Measurements from ENCODE around the gene FBXO17. TPM values are rescaled to one million over a fixed set of nuclear protein-coding genes. Genes with fewer than 3 reads are reported as not detected.

Gene FBXO17
- total and polyA plus RNA-seq, 5 donors from 2014 or later, result 0.14 to 0.30 TPM; not detected in 3

GRCh38 chr19:38928391-38929001, 47.0 kb downstream of the FBXO17 start:
- Histone ChIP-seq H3K4me1 (ENCODE audit: control insufficient read depth, insufficient read depth, low read length, poor library complexity, severe bottlenecking) (peaks cover 38% of the 10 kb centered on the region), H3K9me3 (ENCODE audit: control insufficient read depth in 2 of 2, low read length in 2 of 2) (no peaks in the 10 kb centered on the region), H3K36me3 (ENCODE audit: control insufficient read depth, insufficient read depth, low read length) (peaks cover 17% of the 10 kb centered on the region), H3K27me3 (ENCODE audit: control insufficient read depth, insufficient read depth, low read length) (no peaks in the 10 kb centered on the region), H3K27ac (ENCODE audit: insufficient read depth, low read length, poor library complexity, severe bottlenecking) (peak overlapping the region; percentile 57), H3K4me3 (ENCODE audit: low read depth, low read length) (no peak overlapping the region)
- peak in 2 of 3 donors; percentile 9 to 43 for DNase-seq
- Mint-ChIP-seq H3K27me3 (peaks cover 6% of the 10 kb centered on the region), H3K9me3 (no peaks in the 10 kb centered on the region), H3K36me3 (peaks cover 10% of the 10 kb centered on the region), H3K4me3 (peak overlapping the region; percentile 16 to 98 (median 42)), H3K27ac (peak overlapping the region; percentile 38 to 99 (median 45)), H3K4me1 (peaks cover 11 to 48% (median 26%) of the 10 kb centered on the region in 4 donors)
- no peak for ATAC-seq (ENCODE audit: low read depth in 2 of 2)

- Histone ChIP-seq H3K4me1 (ENCODE audit: control insufficient read depth, insufficient read depth, low read length, poor library complexity, severe bottlenecking) (peaks cover 10% of the 10 kb centered on the region), H3K9me3 (ENCODE audit: control insufficient read depth in 2 of 2, low read length in 2 of 2) (no peaks in the 10 kb centered on the region), H3K36me3 (ENCODE audit: control insufficient read depth, insufficient read depth, low read length) (peaks cover 8% of the 10 kb centered on the region), H3K27ac (ENCODE audit: insufficient read depth, low read length, poor library complexity, severe bottlenecking) (no peak overlapping the region), H3K4me3 (ENCODE audit: low read depth, low read length) (no peak overlapping the region), H3K27me3 (ENCODE audit: control insufficient read depth, insufficient read depth, low read length) (no peaks in the 10 kb centered on the region)
- H3K36me3 Mint-ChIP-seq, result peaks cover 17% of the 10 kb centered on the region
- no peak overlapping the region for H3K27ac Mint-ChIP-seq
- H3K4me3 Mint-ChIP-seq, result no peak overlapping the region
- H3K27me3 Mint-ChIP-seq, result no peaks in the 10 kb centered on the region
- H3K9me3 Mint-ChIP-seq, result no peaks in the 10 kb centered on the region
- H3K4me1 Mint-ChIP-seq, result peaks cover 5 to 18% (median 8%) of the 10 kb centered on the region in 4 donors
- ATAC-seq (ENCODE audit: low read depth in 2 of 2), result no peak
- no peak for DNase-seq
These were observed 51.2 kb downstream of the FBXO17 start for GRCh38 chr19:38924388-38924787.

DNA sequence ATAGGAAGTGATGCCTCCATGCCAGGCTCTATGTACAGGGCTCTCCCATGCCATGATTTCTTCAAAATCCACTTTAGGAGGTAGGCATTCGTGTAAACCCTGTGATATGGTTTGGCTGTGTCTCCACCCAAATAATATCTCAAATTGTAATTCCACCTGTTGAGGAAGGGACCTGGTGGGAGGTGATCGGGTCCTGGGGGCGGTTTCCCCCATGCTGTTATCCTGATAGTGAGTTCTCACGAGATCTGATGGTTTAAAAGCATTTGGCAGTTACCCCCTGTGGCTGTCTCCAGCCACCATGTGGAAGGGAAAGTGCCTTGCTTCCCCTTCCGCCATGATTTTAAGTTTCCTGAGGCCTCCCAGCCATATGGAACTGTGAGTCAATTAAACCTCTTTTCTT, 53.1 kb downstream of the FBXO17 start:
- no peaks in the 10 kb centered on the region for H3K27me3 Mint-ChIP-seq
- peaks cover 19% of the 10 kb centered on the region for H3K36me3 Mint-ChIP-seq
- Histone ChIP-seq H3K9me3 (ENCODE audit: control insufficient read depth in 2 of 2, low read length in 2 of 2) (no peaks in the 10 kb centered on the region), H3K4me1 (ENCODE audit: control insufficient read depth, insufficient read depth, low read length, poor library complexity, severe bottlenecking) (no peaks in the 10 kb centered on the region), H3K27ac (ENCODE audit: insufficient read depth, low read length, poor library complexity, severe bottlenecking) (no peak overlapping the region), H3K4me3 (ENCODE audit: low read depth, low read length) (no peak overlapping the region), H3K27me3 (ENCODE audit: control insufficient read depth, insufficient read depth, low read length) (no peaks in the 10 kb centered on the region), H3K36me3 (ENCODE audit: control insufficient read depth, insufficient read depth, low read length) (peaks cover 8% of the 10 kb centered on the region)
- DNase-seq, result no peak
- no peak overlapping the region for H3K4me3 Mint-ChIP-seq
- H3K9me3 Mint-ChIP-seq, result no peaks in the 10 kb centered on the region
- no peak for ATAC-seq (ENCODE audit: low read depth in 2 of 2)
- H3K4me1 Mint-ChIP-seq, result no peaks in the 10 kb centered on the region
- H3K27ac Mint-ChIP-seq, result no peak overlapping the region

- Mint-ChIP-seq H3K4me1 (no peaks in the 10 kb centered on the region), H3K36me3 (peaks cover 19% of the 10 kb centered on the region), H3K27me3 (no peaks in the 10 kb centered on the region), H3K27ac (peak overlapping the region in 1 of 3 donors; percentile 65), H3K9me3 (no peaks in the 10 kb centered on the region), H3K4me3 (no peak overlapping the region)
- ATAC-seq (ENCODE audit: low read depth in 2 of 2) (no peak), DNase-seq (no peak)
- Histone ChIP-seq H3K4me1 (ENCODE audit: control insufficient read depth, insufficient read depth, low read length, poor library complexity, severe bottlenecking) (no peaks in the 10 kb centered on the region), H3K36me3 (ENCODE audit: control insufficient read depth, insufficient read depth, low read length) (peaks cover 8% of the 10 kb centered on the region), H3K4me3 (ENCODE audit: low read depth, low read length) (no peak overlapping the region), H3K27ac (ENCODE audit: insufficient read depth, low read length, poor library complexity, severe bottlenecking) (no peak overlapping the region), H3K27me3 (ENCODE audit: control insufficient read depth, insufficient read depth, low read length) (no peaks in the 10 kb centered on the region), H3K9me3 (ENCODE audit: control insufficient read depth in 2 of 2, low read length in 2 of 2) (no peaks in the 10 kb centered on the region)
These were observed 53.9 kb downstream of the FBXO17 start for GRCh38 chr19:38921420-38922274.

DNA sequence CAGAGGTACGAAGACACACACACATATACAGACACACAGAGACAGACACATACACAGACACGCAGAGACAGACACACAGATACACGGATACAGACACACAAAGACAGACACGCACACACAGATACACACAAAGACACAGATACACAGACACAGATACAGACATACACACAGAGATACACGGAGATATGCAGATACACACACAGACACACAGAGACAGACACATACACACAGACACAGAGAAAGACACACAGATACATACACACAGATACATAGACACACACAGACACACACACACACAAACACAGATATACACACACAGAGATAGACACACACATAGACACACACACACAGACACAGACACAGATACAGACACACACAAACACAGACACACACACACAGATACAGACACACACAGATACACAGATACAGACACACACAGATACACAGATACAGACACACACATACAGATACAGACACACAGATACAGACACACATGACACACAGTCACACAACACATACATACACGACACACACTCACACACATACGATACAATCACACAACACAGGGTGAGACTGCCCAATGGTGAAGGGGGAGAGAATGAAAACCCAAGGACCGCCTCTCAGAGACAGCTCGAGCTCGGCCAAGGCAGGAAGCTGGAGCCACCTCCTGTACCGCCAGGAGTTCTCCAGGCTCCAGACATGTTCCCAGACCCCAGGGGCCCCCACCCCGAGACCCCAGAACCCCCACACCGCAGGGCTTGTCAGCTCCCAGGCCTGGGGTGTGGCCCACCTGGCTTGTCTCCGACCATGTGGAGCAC, 54.7 kb downstream of the FBXO17 start:
- H3K27me3 ChIP-seq (ENCODE audit: control insufficient read depth, insufficient read depth, low read length), result no peaks in the 10 kb centered on the region
- Mint-ChIP-seq H3K4me1 (no peaks in the 10 kb centered on the region), H3K36me3 (peaks cover 19% of the 10 kb centered on the region), H3K27me3 (no peaks in the 10 kb centered on the region), H3K9me3 (no peaks in the 10 kb centered on the region), H3K27ac (no peak overlapping the region), H3K4me3 (no peak overlapping the region)
- H3K36me3 ChIP-seq (ENCODE audit: control insufficient read depth, insufficient read depth, low read length), result peaks cover 8% of the 10 kb centered on the region
- H3K4me1 ChIP-seq (ENCODE audit: control insufficient read depth, insufficient read depth, low read length, poor library complexity, severe bottlenecking), result no peaks in the 10 kb centered on the region
- H3K27ac ChIP-seq (ENCODE audit: insufficient read depth, low read length, poor library complexity, severe bottlenecking), result no peak overlapping the region
- no peak for DNase-seq
- H3K4me3 ChIP-seq (ENCODE audit: low read depth, low read length), result no peak overlapping the region
- ATAC-seq (ENCODE audit: low read depth in 2 of 2), result no peak
- no peaks in the 10 kb centered on the region for H3K9me3 ChIP-seq (ENCODE audit: control insufficient read depth in 2 of 2, low read length in 2 of 2)

DNA sequence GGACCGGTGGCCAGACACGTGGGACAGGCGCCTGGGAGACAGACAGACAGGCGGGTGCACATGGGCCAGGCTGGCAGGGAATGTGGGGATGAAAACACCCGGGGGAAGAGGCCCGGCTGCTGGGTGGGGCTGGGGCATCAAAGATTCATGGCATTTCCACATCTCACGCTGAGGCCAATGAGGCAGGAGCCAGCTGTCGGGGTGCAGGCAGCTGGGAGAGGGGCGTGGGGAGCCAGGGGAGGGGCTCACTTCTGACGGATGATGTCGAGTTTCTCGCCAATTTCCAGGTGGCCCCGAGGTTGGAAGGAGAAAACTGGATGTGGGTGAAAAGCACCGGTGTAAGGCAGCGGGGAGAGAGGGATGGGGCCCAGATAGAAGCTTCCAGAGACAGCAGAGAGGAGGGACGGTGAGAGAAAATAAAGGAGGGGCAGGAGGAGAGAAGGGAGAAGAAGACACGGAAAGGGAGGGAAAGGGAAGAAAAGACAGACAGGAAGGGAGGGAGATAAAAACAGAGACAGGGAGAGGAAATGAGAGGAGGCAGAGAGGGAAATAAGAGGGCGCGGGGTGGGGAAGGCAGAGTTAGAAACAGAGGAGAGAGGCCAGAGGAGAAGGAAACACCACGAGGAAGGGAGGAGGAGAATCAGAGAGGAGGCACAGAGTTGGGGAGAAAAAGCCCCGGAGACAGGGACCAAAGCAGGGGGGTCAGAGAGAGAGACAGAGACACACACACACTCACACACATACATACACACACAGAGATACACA, 55.5 kb downstream of the FBXO17 start:
- H3K27ac Mint-ChIP-seq, result no peak overlapping the region
- Histone ChIP-seq H3K4me1 (ENCODE audit: control insufficient read depth, insufficient read depth, low read length, poor library complexity, severe bottlenecking) (no peaks in the 10 kb centered on the region), H3K9me3 (ENCODE audit: control insufficient read depth in 2 of 2, low read length in 2 of 2) (no peaks in the 10 kb centered on the region), H3K27ac (ENCODE audit: insufficient read depth, low read length, poor library complexity, severe bottlenecking) (no peak overlapping the region), H3K36me3 (ENCODE audit: control insufficient read depth, insufficient read depth, low read length) (peaks cover 8% of the 10 kb centered on the region), H3K4me3 (ENCODE audit: low read depth, low read length) (no peak overlapping the region), H3K27me3 (ENCODE audit: control insufficient read depth, insufficient read depth, low read length) (no peaks in the 10 kb centered on the region)
- no peaks in the 10 kb centered on the region for H3K9me3 Mint-ChIP-seq
- ATAC-seq (ENCODE audit: low read depth in 2 of 2) (no peak), DNase-seq (no peak)
- peaks cover 19% of the 10 kb centered on the region for H3K36me3 Mint-ChIP-seq
- H3K4me3 Mint-ChIP-seq, result no peak overlapping the region
- H3K4me1 Mint-ChIP-seq, result no peaks in the 10 kb centered on the region
- no peaks in the 10 kb centered on the region for H3K27me3 Mint-ChIP-seq

DNA sequence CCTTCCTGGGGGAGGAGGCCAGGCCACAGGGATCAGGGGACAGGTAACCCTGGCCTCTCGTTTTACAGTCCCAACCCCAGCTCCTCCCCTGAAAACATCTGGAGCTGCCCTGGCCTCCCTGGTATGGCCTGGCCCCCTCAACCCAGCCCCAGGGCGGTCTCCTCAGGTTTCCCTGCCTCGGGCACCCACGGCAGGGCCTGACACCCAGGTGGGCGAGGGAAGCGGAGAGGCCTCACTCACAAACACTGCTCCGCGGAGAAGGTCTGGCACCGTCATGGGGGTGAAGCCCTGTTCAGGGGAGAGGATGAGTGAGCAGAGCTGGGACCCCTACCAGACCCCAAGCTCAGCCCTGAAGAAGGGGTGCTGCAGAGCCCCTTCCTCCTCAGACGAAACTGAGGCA, 57.0 kb downstream of the FBXO17 start:
- no peak for DNase-seq
- Histone ChIP-seq H3K36me3 (ENCODE audit: control insufficient read depth, insufficient read depth, low read length) (no peaks in the 10 kb centered on the region), H3K4me1 (ENCODE audit: control insufficient read depth, insufficient read depth, low read length, poor library complexity, severe bottlenecking) (no peaks in the 10 kb centered on the region), H3K27ac (ENCODE audit: insufficient read depth, low read length, poor library complexity, severe bottlenecking) (no peak overlapping the region), H3K4me3 (ENCODE audit: low read depth, low read length) (no peak overlapping the region), H3K27me3 (ENCODE audit: control insufficient read depth, insufficient read depth, low read length) (no peaks in the 10 kb centered on the region), H3K9me3 (ENCODE audit: control insufficient read depth in 2 of 2, low read length in 2 of 2) (no peaks in the 10 kb centered on the region)
- no peak for ATAC-seq (ENCODE audit: low read depth in 2 of 2)
- Mint-ChIP-seq H3K9me3 (no peaks in the 10 kb centered on the region), H3K27ac (no peak overlapping the region), H3K27me3 (no peaks in the 10 kb centered on the region), H3K36me3 (peaks cover 12% of the 10 kb centered on the region), H3K4me1 (no peaks in the 10 kb centered on the region), H3K4me3 (no peak overlapping the region)

Data from CD4-positive, CD25-positive, alpha-beta regulatory T cell (primary cell).